ENCODE measurements around the gene KCNH3. TPM values are rescaled to one million over a fixed set of nuclear protein-coding genes. Genes with fewer than 3 reads are reported as not detected.

KCNH3 gene
- total RNA-seq, 1 experiment from 2014 or later, result 3.6 TPM

- no peak for DNase-seq (ENCODE audit: low read depth)
- in situ Hi-C loops (cut with HindIII; ENCODE audit: low pct_unique_long_range_greater_than_20kb, low sequenced_read_pairs), result no loop called here
Measured at GRCh38 chr12:49555631-49556390, 17.0 kb downstream of the KCNH3 start.

- in situ Hi-C loops (cut with HindIII; ENCODE audit: low pct_unique_long_range_greater_than_20kb, low sequenced_read_pairs), result no loop called here
- DNase-seq (ENCODE audit: low read depth), result no peak
Measured at GRCh38 chr12:49556391-49557186, 17.8 kb downstream of the KCNH3 start.

GRCh38 chr12:49557187-49557916, 18.5 kb downstream of the KCNH3 start:
- in situ Hi-C loops (cut with HindIII; ENCODE audit: low pct_unique_long_range_greater_than_20kb, low sequenced_read_pairs), result no loop called here

DNA sequence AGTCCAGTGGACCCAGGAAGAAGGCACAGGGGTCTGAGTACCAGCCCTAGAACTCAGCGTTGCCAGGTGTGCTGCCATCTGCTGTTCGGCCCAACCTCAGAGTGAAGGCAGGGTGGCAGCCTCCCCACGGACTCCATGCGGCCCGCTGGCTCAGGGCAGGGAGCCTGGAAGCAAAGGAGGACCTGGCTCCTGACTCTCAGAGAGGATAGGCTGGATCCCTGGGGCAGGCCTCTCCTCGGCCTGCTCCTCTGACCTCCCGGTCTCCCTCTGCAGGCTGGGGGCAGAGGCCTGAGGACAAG, 19.0 kb downstream of the KCNH3 start:
- in situ Hi-C loops (cut with HindIII; ENCODE audit: low pct_unique_long_range_greater_than_20kb, low sequenced_read_pairs), result no loop called here
- no peak for DNase-seq (ENCODE audit: low read depth)

More at GRCh38 chr12:49557187-49557916, 18.5 kb downstream of the KCNH3 start:
- no peak for DNase-seq (ENCODE audit: low read depth)

DNA sequence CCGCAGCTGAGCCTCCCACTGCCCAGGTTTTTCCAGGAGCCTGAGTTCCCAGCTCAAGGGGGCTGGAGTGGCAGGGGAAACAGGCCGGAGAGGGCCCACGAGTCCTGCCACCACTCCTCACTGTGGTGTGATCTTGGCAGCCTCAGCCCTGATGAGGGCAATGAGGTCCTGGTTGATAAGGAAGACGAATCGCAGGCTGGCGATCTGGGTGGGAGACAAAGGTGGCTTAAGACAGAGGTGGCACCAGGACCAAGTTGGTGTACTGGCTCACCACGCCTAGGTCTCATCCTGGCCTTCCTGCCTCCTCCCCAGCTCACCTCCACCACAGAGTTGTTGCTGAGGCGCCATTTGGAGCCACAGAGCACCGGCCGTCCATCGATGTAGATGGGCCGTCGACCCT, 19.7 kb downstream of the KCNH3 start:
- in situ Hi-C loops (cut with HindIII; ENCODE audit: low pct_unique_long_range_greater_than_20kb, low sequenced_read_pairs), result no loop called here
- no peak for DNase-seq (ENCODE audit: low read depth)

DNA sequence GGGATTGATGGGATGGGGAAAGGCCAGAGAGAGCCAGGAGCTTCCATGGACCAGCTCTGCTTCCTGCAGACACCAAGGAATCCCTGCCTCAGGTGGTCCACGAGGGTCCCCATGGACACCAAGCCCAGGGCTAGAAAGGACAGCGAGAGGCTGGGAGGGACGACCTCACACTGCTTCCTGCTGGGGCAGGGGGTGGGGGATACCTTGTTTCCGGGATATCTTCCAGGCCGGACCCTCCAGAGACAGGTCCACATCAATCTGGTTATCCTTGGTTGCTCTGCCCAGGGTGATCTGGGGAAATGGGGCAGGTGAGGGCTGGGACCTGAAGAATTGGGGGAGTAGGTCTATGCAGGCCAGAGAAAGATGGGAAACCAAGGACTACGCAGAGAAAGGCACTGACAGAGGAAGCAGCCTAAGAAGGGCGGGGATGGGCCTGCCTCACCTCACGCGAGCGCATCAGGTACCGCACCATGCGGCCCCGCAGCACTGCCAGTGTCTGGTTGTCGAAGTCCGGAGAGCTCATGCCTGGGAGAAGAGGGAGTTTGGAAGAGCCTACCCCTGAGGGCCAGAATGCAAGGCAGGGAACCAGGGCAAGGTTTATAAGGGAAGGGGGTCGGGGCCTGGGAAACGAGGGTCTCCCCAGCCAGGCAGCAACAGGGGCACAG, 20.3 kb downstream of the KCNH3 start:
- no peak for DNase-seq (ENCODE audit: low read depth)
- in situ Hi-C loops (cut with HindIII; ENCODE audit: low pct_unique_long_range_greater_than_20kb, low sequenced_read_pairs), result no loop called here

DNA sequence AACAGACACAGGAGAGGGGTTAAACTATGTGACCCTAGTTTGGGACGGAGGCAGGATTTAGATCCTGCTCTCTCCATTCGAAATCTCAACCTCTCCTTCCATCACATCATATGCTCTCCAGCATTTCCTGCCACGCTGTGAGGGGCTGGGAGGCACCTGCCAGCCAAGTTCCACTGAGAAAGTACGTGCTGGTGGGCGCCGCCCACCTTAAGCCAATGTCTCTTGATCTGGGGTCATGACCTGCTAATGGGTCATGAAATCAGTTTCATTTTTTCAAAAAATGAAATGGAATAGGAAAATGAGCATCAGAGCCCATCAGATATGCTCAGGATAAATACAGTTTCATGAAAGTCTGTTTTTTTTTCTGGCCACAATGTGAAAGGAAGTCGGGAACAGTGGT, 21.9 kb downstream of the KCNH3 start:
- in situ Hi-C loops (cut with HindIII; ENCODE audit: low pct_unique_long_range_greater_than_20kb, low sequenced_read_pairs), result no loop called here

DNA sequence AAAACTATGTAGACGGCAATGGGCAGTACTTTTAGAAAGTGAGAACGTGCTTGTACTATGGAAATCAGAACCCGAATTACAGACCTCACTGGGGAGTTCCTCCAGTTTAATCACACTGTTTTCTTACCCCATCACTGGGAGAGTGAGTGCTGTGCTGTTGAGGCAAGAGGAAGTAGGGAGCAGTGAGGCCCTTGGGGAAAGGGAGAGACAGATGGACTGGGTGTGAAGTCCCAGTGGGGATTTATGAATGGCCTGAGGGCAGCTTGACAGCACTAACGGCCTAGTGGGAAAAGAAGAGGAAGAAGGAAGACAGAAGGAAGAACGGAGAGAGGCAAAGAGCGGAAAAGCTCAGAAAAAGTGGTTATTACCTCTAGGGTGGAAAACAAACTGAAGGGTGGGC, 23.4 kb downstream of the KCNH3 start:
- DNase-seq (ENCODE audit: low read depth), result no peak
- in situ Hi-C loops (cut with HindIII; ENCODE audit: low pct_unique_long_range_greater_than_20kb, low sequenced_read_pairs), result no loop called here

More for the DNA sequence above, 21.9 kb downstream of the KCNH3 start:
- DNase-seq (ENCODE audit: low read depth), result no peak

DNA sequence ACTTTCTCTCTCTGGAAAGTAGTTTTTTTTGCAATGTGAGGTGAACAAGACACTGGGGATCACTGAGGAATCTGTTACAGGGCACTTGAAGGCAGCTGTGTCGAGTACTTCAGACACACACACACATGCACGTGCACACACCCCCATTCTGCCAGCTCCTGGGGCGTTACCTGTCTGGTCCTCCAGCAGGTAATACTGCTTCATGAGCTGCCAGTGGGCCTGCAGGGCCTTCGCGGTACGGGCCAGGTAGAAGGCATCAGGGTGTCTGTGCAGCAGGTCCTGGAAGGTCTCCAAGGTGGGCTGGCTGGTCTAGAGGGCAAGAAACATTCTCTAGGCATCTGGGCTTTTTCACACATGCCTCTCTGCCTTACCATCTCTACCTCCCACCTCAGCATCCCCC, 24.0 kb downstream of the KCNH3 start:
- no peak for DNase-seq (ENCODE audit: low read depth)
- in situ Hi-C loops (cut with HindIII; ENCODE audit: low pct_unique_long_range_greater_than_20kb, low sequenced_read_pairs), result no loop called here

DNA sequence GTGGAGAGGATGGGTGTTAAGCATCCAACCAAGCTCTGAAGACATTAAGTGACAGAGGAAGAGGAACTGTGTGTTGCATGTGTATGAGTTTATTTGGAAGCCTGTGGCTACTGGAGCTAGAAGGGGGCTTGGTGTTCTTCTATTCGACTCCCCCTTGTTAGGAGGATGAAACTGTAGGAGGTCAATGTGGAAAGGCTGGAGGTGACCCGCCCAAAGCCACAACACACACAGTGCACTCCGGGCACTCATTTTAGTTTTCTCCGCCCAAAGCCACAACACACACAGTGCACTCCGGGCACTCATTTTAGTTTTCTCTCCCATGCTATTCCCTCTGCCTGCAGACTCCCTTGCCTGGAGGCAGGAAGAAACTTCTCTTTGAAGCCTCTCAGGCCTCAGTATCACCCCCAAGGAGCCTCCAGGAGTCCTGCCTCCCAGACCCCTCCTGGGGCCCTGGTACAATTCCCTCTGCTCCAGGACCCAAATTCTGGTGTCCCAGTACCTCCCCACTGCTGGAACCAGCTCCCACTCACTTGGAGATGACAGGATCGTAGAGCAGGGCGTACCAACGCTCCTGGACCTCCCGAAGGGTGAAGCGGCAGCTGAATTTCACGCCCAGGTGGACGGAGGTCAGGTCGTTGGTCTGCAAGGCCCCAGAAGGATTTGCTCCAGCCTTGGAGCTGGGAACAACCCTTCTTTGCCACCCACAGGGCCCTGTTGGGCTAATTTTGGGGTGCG, 25.3 kb downstream of the KCNH3 start:
- DNase-seq (ENCODE audit: low read depth), result no peak
- in situ Hi-C loops (cut with HindIII; ENCODE audit: low pct_unique_long_range_greater_than_20kb, low sequenced_read_pairs), result no loop called here

DNA sequence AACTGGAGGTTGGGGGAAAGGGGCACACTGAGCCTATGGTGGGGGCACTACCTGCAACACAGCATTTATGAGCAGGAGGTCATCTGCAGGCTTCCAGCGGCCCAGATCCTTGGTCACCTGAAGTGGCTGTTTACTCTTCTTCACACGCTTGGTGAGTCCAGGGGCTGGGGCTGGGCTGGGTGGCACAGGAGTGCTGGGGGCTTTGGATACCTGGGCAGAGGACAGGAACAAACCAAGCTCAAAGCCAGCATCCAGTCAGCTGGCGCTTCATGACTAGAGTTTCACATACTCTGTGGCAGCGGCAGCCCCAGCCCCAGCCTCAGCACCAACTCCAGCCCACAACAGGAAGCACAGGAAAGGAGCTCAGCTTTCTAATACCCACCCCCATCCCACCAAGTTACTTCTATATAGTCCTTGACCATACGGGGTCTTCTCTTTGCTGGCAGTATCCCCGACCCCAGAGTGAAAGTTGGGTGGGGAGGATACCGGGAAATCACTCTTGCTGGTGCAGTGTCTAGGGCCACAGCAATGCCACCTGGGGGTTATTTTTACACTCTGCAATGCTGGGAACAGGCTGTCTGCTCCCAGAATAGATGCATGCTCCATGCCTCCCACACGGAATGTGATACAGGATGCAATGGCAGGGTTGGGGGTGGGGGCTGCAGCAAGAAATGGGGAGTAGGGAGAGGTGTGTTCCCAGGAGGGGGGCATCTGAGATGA, 26.0 kb downstream of the KCNH3 start:
- DNase-seq (ENCODE audit: low read depth), result no peak
- in situ Hi-C loops (cut with HindIII; ENCODE audit: low pct_unique_long_range_greater_than_20kb, low sequenced_read_pairs), result no loop called here

DNA sequence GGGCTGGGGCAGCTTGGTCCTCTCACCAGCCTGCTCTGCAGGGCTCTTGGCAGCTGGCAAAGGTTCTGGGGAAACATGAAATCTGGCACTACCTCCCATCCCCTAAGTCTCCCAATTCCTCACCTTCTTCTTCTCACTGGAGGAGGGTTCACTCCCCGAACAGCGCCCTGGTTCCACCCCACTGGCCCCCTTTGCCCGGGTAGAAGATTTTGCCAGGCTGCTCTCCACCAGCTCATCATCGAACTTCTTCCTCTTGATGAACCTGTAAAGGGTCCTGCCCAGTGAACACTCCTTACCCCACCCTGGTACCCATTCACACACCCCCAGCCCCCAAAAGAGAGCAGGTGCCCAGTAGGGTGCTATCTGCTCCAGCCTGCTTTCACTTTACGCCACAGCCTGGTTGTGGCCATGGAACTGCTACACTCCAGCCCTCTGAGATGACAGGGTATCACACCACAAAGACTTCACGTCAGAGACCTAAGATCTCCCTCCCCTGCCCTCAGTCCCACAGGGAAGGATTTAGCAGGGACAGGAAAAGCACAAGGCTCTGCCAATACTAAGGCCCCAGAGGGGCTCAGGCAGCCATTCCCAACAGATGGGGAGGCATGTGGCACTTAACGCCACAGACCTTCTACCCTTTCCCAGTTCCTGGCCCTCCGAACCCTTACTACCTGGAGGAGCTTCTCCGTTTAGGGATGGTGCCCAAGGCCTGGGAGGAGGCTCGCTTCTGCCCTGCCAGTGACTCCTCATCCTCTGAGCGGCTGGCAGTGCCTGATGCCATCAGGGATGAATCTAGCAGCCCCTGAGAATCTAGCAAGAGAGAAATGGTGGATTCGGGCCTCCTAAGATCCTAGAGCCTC, 26.8 kb downstream of the KCNH3 start:
- no peak for DNase-seq (ENCODE audit: low read depth)
- in situ Hi-C loops (cut with HindIII; ENCODE audit: low pct_unique_long_range_greater_than_20kb, low sequenced_read_pairs), result no loop called here

DNA sequence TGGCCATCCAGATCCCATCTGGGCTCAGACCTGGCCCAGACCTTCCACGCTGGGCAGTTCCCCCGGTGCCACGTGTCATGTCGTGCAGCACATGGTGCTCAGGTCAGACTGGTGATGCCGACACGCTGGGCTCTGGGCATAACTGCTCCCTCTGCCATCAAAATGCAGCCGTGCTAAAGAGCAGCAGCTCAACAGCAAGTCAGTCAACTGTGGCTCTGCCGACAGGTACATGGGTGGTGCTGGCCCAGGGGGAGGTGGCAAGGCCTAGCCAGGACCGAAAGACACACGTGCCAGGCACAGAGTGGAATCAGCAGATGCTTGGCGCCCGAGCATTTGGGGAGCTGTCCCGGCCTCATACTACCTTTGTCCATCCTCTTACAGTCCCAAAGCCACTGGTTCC, 27.5 kb downstream of the KCNH3 start:
- in situ Hi-C loops (cut with HindIII; ENCODE audit: low pct_unique_long_range_greater_than_20kb, low sequenced_read_pairs), result no loop called here

DNA sequence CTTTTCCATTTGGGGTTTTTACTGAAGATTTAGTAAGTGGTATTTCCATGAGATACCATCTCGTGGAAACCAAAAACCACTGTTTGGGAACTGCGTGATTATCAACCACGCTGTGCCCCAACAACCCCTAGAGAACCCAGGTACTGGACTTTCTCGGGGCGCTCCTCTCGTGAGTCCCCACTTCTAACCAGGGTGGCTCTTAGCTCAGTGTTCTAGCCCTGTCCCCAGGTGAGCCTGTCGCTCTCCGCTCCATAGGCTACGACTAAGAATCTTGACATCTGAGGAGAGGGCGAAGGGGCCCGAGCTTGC, 28.4 kb downstream of the KCNH3 start:
- in situ Hi-C loops (cut with HindIII; ENCODE audit: low pct_unique_long_range_greater_than_20kb, low sequenced_read_pairs), result no loop called here
- DNase-seq (ENCODE audit: low read depth), result no peak

More for the DNA sequence above, 27.5 kb downstream of the KCNH3 start:
- DNase-seq (ENCODE audit: low read depth), result no peak

DNA sequence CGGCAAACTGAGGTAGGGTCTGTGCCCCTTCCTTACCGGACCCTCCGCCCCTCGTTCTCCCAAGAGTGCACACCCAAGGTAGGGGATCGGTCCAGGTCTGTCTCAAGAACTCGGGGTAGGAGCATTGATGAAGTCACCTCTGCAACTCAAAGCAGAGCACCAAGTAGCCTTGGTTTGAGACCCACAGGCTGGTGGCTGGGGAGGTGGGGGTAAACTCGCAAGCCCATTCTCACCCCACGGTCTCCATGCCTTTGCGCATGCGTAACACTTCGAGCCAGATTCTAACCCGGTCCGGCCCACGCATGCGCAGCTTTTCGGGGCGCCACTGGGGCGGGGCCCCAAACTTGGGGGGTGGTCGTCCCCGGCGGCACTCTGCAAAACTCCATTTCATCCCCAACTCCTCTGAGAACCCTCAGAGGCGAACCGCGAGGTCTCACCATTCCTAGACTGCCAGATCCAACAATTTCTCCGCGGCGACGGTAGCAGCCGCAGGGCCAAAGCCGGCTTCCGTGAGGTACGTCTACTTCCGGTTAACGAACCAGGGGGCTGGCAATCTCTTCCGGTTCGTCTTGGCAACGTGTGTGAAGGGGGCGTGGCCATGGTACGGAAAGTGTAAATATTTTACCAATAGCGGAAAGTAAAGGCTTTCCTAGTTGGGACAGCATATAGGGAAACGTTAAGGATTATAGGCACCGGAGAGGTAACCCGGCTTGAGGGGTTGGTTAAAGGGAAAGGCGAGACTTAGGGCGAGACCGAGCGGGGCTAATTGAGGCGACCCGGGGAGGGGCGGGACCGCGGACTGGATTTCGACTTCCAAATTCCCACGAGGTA, 29.0 kb downstream of the KCNH3 start, which contains the start of gene MCRS1:
TSS of gene MCRS1 (minus strand) at position 532 of the 831 bp plus-strand sequence. CDS start 1,411 bp downstream, outside the sequence.
- peak; percentile 85 for DNase-seq (ENCODE audit: low read depth)
- in situ Hi-C loops (cut with HindIII; ENCODE audit: low pct_unique_long_range_greater_than_20kb, low sequenced_read_pairs), result no loop called here

Data from Caki2 (cell line).